HCT116 (cell line): ENCODE measurements around the gene SDK1. TPM values are rescaled to one million over a fixed set of nuclear protein-coding genes. Genes with fewer than 3 reads are reported as not detected.
"Not testable (repeated sequence)": the region's sequence is repeated elsewhere in the genome, so short reads cannot be mapped to it uniquely, and the experiment has no call there.

Experiments used
- ATAC-seq: fragments of 200-7000 bp; cut with Tn5 transposase; 2 replicates; pipeline ENCODE4 v1.9.1; 2020; ENCODE audit warnings: mild to moderate bottlenecking, moderate library complexity
- BruUV-seq: library from RNA; stranded (reverse); fragments of 400-500 nt; replicated peaks from 2 replicates; lab custom pipeline; 2021; lab: Mats Ljungman, UMichigan
- CTCF ChIA-PET: fragments of 300-600 bp; sonication (Branson Sonifier 250); formaldehyde crosslinking; loops from one replicate; lab custom pipeline; 2021; ENCODE audit warnings: antibody characterized with exemption; lab: Charles Lee
- POLR2A ChIA-PET: fragments of 300-600, 350-600 bp; sonication (Branson Sonifier 250); formaldehyde crosslinking; loops from one replicate; lab custom pipeline; 2021; ENCODE audit warnings: antibody characterized with exemption; lab: Charles Lee
- RAD21 ChIA-PET, 2 experiments: fragments of 300-600 bp; sonication (Branson Sonifier 250); formaldehyde crosslinking; loops; one replicate each; lab custom pipeline; 2023; ENCODE audit warnings: low total read pairs in 2 of 2; ENCODE audit not compliant: uncharacterized antibody in 2 of 2, unreplicated experiment in 2 of 2, low non-redundant PET in 1 of 2; lab: Charles Lee
- DNase-seq: peaks from one replicate; pipeline ENCODE4 v3.0.0-alpha.2; 2010; ENCODE audit warnings: low read depth, low spot score
- H2AFZ ChIP-seq: fragments of 200-600 bp; shearing (Covaris generic), sonication (generic); 2 replicates; pipeline ENCODE4 v1.6.1; 2017; ENCODE audit warnings: low read depth, mixed run types, mixed read lengths, antibody characterized with exemption, low read length; ENCODE audit not compliant: poor library complexity, severe bottlenecking
- H3K27ac ChIP-seq: 2 replicates; pipeline ENCODE4 v1.5.1; 2012; ENCODE audit warnings: low read depth, low read length
- H3K27me3 ChIP-seq: fragments of 200-600 bp; sonication (generic); 2 replicates; pipeline ENCODE4 v1.6.1; 2016; ENCODE audit warnings: mixed run types, low read length, mixed read lengths; ENCODE audit not compliant: insufficient read depth
- H3K36me3 ChIP-seq, 2 experiments: fragments of 200-500 bp in 1 of 2; fragments of 200-600 bp in 1 of 2; sonication (Bioruptor generic) in 1 of 2; sonication (generic) in 1 of 2; 2 replicates each; pipeline versions ENCODE4 v1.5.1 to v1.6.1; 2014 to 2016; ENCODE audit warnings: low read length in 2 of 2, inconsistent platforms in 1 of 2, mixed read lengths in 1 of 2, mixed run types in 1 of 2; ENCODE audit not compliant: insufficient read depth in 2 of 2, control insufficient read depth in 1 of 2
- H3K4me1 ChIP-seq, 2 experiments: fragments of 200-600 bp in 1 of 2; sonication (generic) in 1 of 2; 2 replicates each; pipeline versions ENCODE4 v1.5.1 to v1.6.1; 2012 to 2017; ENCODE audit warnings: low read length in 2 of 2, inconsistent platforms in 1 of 2, mild to moderate bottlenecking in 1 of 2, mixed read lengths in 1 of 2, mixed run types in 1 of 2, moderate library complexity in 1 of 2; ENCODE audit not compliant: insufficient read depth in 2 of 2, control insufficient read depth in 1 of 2
- H3K4me2 ChIP-seq: fragments of 200-600 bp; sonication (generic); 2 replicates; pipeline ENCODE4 v1.6.1; 2017; ENCODE audit warnings: mixed run types, low read length, mixed read lengths
- H3K4me3 ChIP-seq, 2 experiments: fragments of 200-600 bp in 1 of 2; sonication (generic) in 1 of 2; replicated peaks in 1 of 2; 2 replicates each; pipeline ENCODE4 v1.5.1; 2011 to 2016; ENCODE audit warnings: low read length in 2 of 2, control low read depth in 1 of 2, low read depth in 1 of 2, mild to moderate bottlenecking in 1 of 2, mixed read lengths in 1 of 2, mixed run types in 1 of 2
- H3K79me2 ChIP-seq: fragments of 200-600 bp; sonication (generic); 2 replicates; pipeline ENCODE4 v1.6.1; 2017; ENCODE audit warnings: mild to moderate bottlenecking, mixed run types, low read length, moderate library complexity, mixed read lengths; ENCODE audit not compliant: insufficient read depth
- H3K9ac ChIP-seq: fragments of 200-600 bp; sonication (generic); 2 replicates; pipeline ENCODE4 v1.6.1; 2016; ENCODE audit warnings: low read length, mixed read lengths
- H3K9me2 ChIP-seq: fragments of 200-600 bp; sonication (generic), shearing (Covaris generic); 2 replicates; pipeline ENCODE4 v1.6.1; 2017; ENCODE audit warnings: mixed run types, mild to moderate bottlenecking, moderate library complexity; ENCODE audit not compliant: insufficient read depth
- H3K9me3 ChIP-seq, 2 experiments: fragments of 200-500 bp in 1 of 2; fragments of 200-600 bp in 1 of 2; sonication (Bioruptor generic) in 1 of 2; sonication (generic) in 1 of 2; 2 replicates each; pipeline ENCODE4 v1.6.1; 2014 to 2017; ENCODE audit warnings: low read length in 2 of 2, mixed read lengths in 2 of 2, inconsistent platforms in 1 of 2, low read depth in 1 of 2, mild to moderate bottlenecking in 1 of 2, mixed run types in 1 of 2, moderate library complexity in 1 of 2; ENCODE audit not compliant: control insufficient read depth in 1 of 2, insufficient read depth in 1 of 2
- H4K20me1 ChIP-seq: fragments of 200-600 bp; sonication (generic), shearing (Covaris generic); 2 replicates; pipeline ENCODE4 v1.6.1; 2017; ENCODE audit warnings: mixed run types, mild to moderate bottlenecking, moderate library complexity; ENCODE audit not compliant: insufficient read depth
- CBX3 ChIP-seq: IDR thresholded peaks from 2 replicates; pipeline ENCODE4 v1.6.1; 2012; ENCODE audit warnings: low read depth
- EGR1 ChIP-seq: IDR thresholded peaks from 2 replicates; pipeline ENCODE4 v1.6.1; 2012; ENCODE audit warnings: low read depth
- ELF1 ChIP-seq: IDR thresholded peaks from 2 replicates; pipeline ENCODE4 v1.6.1; 2012; ENCODE audit warnings: low read depth, borderline replicate concordance
- EZH2phosphoT487 ChIP-seq: fragments of 200-600 bp; IDR thresholded peaks from 2 replicates; pipeline ENCODE4 v1.6.1; 2018; ENCODE audit warnings: antibody characterized with exemption, borderline replicate concordance
- SRF ChIP-seq: IDR thresholded peaks from 2 replicates; pipeline ENCODE4 v1.6.1; 2012; ENCODE audit warnings: low read depth
- ZBTB33 ChIP-seq: IDR thresholded peaks from 2 replicates; pipeline ENCODE4 v1.6.1; 2011; ENCODE audit warnings: mild to moderate bottlenecking, low read length, moderate library complexity; ENCODE audit not compliant: insufficient replicate concordance; ENCODE audit errors: extremely low read depth
- ZFX ChIP-seq: fragments of 450-650 bp; IDR thresholded peaks from 2 replicates; pipeline ENCODE4 v1.6.1; 2017
- ZNF274 ChIP-seq: fragments of 200-500 bp; sonication (Bioruptor generic); IDR thresholded peaks from 2 replicates; pipeline ENCODE4 v1.6.1; 2014; ENCODE audit warnings: mild to moderate bottlenecking, low read depth, low read length, inconsistent platforms
- intact Hi-C: fragments of 100-400 bp; cut with micrococcal nuclease; formaldehyde crosslinking; loops from 2 replicates; pipeline ENCODE4 v1.10.0; 2022
- total RNA-seq: library from RNA; stranded (reverse); gene quantifications from one replicate; pipeline ENCODE4 v1.2.1, GENCODE V29; 2021; ENCODE audit not compliant: unreplicated experiment

The SDK1 gene
- total RNA-seq, 1 experiment from 2014 or later, result 0.05 TPM

- no peak overlapping the region for H3K27ac ChIP-seq
- no peak overlapping the region for H3K4me2 ChIP-seq
- H3K27me3 ChIP-seq, result no peaks in the 10 kb centered on the region
- ATAC-seq (no peak), DNase-seq (no peak)
- no peaks in the 10 kb centered on the region for H3K36me3 ChIP-seq
- no peak overlapping the region for H2AFZ ChIP-seq
- RAD21 ChIA-PET, result no interaction called here
- intact Hi-C loops, result no loop called here
- no peaks in the 10 kb centered on the region for H3K9me2 ChIP-seq
- no peak overlapping the region for H3K4me3 ChIP-seq
- H3K4me1 ChIP-seq, result no peaks in the 10 kb centered on the region
- no TSS peak for BruUV-seq
- POLR2A ChIA-PET, result no interaction called here
- no peaks in the 10 kb centered on the region for H3K79me2 ChIP-seq
- TF ChIP-seq ELF1 (no peak), ZBTB33 (no peak), EGR1 (no peak), ZNF274 (no peak), ZFX (no peak), SRF (no peak), EZH2phosphoT487 (no peak), CBX3 (no peak)
- CTCF ChIA-PET, result no interaction called here
- no peak overlapping the region for H3K9ac ChIP-seq
- no peaks in the 10 kb centered on the region for H3K9me3 ChIP-seq
- H4K20me1 ChIP-seq, result no peaks in the 10 kb centered on the region
Measured at GRCh38 chr7:4308205-4308590, 1007.1 kb downstream of the SDK1 start.

GRCh38 chr7:4313911-4314310 lies 1012.9 kb downstream of the SDK1 start:
- H3K27ac ChIP-seq, H2AFZ ChIP-seq, H3K9me3 ChIP-seq, ATAC-seq, BruUV-seq, H3K4me1 ChIP-seq, H3K9me2 ChIP-seq, H3K4me2 ChIP-seq, H3K27me3 ChIP-seq, DNase-seq, H3K4me3 ChIP-seq, H3K36me3 ChIP-seq, intact Hi-C loops, H4K20me1 ChIP-seq, H3K9ac ChIP-seq, RAD21 ChIA-PET, POLR2A ChIA-PET, CTCF ChIA-PET, H3K79me2 ChIP-seq: not testable (repeated sequence)

DNA sequence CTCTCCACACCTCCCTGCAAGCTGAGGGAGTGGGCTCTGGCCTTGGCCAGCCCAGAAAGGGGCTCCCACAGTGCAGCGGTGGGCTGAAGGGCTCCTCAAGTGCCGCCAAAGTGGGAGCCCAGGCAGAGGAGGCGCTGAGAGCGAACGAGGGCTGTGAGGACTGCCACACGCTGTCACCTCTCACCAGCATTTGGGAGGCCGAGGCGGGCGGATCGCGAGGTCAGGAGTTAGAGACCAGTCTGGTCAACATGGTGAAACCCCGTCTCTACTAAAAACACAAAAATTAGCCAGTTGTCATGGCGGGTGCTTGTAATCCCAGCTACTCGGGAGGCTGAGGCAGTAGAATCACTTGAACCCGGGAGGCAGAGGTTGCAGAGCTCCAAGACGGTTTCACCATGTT lies 1013.3 kb downstream of the SDK1 start:
- POLR2A ChIA-PET, intact Hi-C loops, RAD21 ChIA-PET, CTCF ChIA-PET, ATAC-seq, H3K4me3 ChIP-seq, H3K4me1 ChIP-seq, H3K27ac ChIP-seq, H3K9me2 ChIP-seq, H3K36me3 ChIP-seq, H3K9me3 ChIP-seq, H3K9ac ChIP-seq, BruUV-seq, DNase-seq, H4K20me1 ChIP-seq, H2AFZ ChIP-seq, H3K4me2 ChIP-seq, H3K79me2 ChIP-seq, H3K27me3 ChIP-seq: not testable (repeated sequence)
